ENCODE data around the gene LGALS9B.
"Not testable (repeated sequence)": the region's sequence is repeated elsewhere in the genome, so short reads cannot be mapped to it uniquely, and the experiment has no call there.

LGALS9B gene

DNA sequence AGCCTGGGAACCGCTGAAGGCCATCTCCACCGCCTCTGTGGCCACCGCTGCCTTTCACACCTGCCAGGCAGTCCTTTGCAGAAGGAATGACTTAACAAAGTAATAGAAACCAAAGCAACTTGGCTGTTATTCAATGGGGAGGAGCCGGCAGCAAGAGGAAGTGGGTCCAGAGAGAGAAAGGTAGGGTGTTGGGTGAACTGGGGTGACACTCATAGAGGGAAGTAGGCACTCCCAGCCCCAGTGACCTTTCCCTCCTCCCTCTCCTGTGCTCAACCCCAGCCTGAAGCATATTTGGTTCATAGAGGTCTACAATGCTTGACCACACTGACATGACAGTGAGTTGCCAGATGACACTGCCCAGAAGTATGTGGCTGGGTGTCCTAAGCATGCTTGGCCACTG lies at the start of gene LGALS9B:
TSS of gene LGALS9B (minus strand) at position 93 of the 400 bp plus-strand sequence. CDS start at position 24, 69 bp downstream.
- DNase-seq (ENCODE audit: low read depth), result not testable (repeated sequence)

DNA sequence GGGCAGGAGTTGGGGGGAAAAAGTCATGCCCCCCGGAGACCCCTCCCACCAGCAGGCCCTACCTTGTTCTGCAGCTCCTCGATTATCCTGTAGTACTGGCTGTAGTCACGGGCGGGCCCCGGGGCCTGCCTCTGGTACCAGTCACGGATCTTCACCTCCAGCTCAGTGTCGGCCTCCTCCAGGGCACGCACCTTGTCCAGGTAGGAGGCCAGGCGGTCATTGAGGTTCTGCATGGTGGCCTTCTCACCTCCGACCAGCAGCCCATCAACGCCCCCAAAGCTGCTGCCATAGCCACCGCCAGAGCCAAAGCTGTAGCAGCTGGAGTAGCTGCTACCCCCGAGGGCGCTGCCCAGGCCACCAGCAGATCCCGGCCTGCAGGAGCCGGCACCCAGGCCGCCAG lies 49.6 kb upstream of the LGALS9B start:
- not testable (repeated sequence) for DNase-seq (ENCODE audit: low read depth)

DNA sequence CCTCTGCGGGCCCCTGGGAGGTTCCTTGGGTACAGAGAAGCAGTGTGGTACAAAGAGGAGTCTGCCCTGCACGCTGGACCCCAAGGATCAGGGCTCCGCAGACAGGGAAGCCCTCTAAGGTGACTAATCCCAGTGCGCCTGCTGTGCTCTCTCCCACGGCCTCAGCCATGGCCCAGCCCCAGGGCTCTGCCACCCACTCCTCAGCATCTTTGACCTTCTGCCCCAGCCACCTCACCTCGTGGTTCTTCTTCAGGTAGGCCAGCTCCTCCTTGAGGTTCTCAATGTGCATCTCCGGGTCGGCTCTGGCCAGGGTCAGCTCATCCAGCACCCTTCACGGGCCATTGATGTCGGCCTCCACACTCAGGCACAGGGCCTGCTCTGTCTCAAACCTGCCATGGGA lies 47.8 kb upstream of the LGALS9B start:
- not testable (repeated sequence) for DNase-seq (ENCODE audit: low read depth)

DNA sequence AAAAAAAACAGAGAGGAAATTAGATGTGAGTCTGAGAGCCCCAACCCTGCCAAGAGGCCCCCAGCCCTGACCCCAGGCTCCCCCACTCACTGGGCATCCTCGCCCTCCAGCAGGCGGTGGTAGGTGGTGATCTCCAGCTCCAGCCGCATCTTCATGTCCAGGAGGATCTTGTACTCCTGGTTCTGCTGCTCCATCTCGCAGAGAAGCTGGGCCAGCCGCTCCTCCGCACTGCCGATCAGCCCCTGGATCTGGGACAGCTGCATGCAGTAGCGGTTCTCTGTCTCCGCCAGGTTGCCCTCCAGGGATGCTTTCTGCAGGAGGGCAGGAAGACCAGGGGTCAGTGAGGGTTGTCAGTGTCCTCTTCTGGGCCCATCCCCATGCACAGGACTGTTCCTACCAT lies 46.2 kb upstream of the LGALS9B start:
- DNase-seq (ENCODE audit: low read depth), result not testable (repeated sequence)

DNA sequence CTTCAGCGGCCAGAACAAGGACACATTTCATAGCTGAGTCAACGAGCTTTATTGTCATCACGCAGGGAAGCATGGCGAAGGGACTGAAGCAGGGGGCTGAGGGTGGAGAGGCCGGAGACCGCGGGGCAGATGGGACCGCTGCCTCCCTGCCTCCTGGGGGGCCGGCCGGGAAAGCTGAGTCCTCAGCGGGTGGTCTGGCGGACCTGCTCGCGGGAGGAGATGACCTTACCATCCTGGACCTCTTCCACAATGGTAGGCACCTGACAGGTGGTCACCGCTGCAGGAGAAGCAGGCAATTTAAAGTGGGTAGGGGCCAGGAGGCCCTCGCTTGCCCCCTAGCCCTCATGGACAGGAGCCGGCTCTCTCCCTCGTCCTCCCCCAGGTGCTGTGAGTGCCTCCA lies 45.0 kb upstream of the LGALS9B start:
- not testable (repeated sequence) for DNase-seq (ENCODE audit: low read depth)

DNA sequence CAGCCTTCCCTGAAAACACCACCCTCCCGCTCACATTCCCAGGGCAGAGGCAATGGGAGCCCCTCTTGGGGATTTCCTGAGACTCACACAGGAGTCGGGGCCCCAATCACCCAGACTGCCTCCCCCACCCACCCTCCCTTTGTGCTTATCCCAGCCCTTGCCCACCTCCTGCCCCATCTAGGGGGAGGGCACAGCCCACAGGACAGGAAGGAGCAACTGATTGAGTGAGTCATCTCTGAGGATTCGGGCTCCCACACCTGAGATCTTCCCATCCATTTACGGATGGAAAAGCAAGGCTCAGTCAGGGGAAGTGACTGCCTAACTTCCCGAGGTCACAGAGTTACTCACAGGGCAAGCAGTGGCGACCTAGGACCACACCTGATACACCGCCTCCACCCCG lies 44.4 kb upstream of the LGALS9B start:
- not testable (repeated sequence) for DNase-seq (ENCODE audit: low read depth)

DNA sequence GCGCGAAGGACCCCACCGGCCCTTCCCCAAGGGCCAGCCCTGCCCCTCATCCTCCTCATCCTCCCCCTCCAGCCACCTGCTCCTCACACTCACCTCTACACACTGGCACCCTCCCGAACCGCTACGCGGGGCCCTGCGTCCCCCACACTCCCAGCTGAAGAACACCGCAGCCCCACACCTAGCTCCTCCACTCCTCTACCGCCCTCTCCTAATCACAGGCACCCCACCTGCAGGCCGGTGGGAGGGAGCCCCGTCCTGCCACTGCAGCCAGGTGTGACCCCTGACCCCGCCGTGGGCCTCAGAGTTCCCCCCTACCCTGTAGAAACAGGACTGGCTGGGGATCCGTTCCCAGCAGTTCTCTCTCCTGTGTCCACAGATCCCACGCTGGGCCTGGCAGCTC lies 38.0 kb upstream of the LGALS9B start:
- not testable (repeated sequence) for DNase-seq (ENCODE audit: low read depth)

DNA sequence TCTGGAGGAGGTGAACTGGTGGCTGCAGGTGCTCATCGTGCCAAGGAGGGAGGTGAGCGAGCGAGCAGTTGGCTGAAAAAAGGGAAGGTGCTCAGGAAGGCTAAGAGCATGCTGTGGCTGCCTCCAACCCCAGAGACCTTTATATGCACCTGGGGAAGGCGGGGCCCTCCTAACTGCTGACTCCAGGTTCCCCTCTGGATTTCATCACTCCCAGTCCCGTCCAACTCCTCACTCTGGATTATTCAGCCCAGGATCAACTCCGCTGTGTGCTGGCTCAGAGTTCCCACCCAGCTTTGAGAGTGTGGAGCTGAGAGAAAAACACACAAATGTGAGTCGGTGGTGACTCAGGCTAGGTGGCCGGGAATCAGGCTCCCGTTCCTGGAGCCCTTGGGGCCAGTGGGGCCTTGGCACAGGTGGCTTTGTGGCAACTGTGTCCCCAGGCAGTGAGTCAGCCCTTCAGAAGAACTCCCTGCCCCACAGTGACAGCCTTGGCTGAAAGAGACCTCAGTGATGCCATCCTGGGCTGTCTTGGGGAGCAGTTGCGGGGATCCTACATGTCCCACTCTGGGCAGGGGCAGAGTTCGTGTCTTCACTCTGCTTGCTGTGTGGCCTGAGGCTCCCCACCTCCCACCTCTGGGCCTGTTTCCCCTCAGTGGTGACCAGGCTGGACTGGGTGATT lies 37.2 kb upstream of the LGALS9B start:
- DNase-seq (ENCODE audit: low read depth), result not testable (repeated sequence)

DNA sequence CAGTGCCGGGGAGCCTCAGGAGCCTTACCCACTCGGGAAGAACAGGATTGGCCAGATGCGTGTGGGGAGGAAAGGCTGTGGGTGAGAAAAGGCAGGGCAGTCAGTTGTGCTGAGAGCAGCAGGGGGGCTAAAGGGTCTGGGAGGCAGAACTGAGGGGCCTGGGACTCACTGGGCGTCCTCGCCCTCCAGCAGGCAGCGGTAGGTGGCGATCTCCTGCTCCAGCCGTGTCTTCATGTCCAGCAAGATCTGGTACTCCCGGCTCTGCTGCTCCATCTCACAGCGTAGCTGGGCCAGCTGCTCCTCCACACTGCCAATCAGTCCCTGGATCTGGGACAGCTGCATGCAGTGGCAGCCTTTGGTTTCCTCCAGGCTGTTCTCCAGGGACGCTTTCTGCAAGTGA lies 34.6 kb upstream of the LGALS9B start:
- not testable (repeated sequence) for DNase-seq (ENCODE audit: low read depth)

DNA sequence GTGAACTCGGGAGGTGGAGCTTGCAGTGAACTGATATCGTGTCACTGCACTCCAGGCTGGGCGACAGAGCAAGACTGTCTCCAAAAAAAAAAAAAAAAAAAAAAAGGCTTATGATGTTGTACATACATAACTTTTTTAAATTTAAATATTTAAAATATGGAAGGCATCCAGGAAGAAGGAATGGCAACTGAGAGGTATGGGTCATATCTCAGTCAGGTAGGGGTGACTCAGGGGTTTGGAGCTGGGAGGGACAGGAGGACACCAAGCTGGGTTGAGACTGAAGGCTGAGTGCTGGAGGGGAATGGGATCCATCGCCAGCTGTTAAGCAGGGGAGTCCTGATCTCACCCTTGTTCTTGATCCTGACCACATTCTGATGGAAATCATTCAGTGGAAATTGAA lies 33.0 kb upstream of the LGALS9B start:
- not testable (repeated sequence) for DNase-seq (ENCODE audit: low read depth)

DNA sequence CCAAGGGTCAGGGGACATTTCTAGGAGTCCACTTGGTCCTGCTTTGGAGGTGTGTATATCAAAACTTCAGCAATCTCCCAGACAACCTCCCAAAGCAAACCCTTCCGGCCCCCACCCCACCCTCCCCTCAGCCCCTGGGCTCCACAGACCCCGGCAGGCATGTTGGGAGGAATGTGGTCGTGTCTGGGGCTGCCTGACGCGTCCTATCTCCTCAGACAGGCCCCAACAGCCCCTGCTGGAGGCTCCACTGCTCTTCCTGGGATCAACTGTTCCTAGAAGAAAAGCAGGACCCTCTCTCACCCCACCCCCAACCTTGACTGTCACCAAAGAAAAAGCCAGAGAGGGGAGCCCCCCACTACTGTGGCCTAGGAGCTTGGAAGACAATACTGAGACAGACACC lies 28.1 kb upstream of the LGALS9B start:
- not testable (repeated sequence) for DNase-seq (ENCODE audit: low read depth)

DNA sequence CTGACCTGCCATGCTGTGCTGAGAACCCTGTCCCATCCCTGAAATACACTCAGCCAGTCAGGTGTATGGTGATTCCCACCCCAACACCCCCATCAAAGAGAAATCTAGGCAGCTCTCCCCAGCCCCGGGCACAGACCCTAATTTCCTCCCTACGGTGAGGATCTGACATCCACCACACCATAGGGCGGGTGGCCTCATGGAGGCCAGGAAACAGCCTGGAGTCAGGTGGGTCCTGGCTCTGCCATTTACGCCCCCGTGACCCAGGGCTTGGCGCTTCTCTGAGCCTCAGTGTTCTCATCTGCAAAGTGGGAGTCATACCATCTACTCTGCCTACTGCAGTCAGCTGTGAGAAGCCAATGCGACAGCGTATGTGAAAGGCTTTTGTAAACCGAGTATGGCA lies 27.4 kb upstream of the LGALS9B start:
- not testable (repeated sequence) for DNase-seq (ENCODE audit: low read depth)

DNA sequence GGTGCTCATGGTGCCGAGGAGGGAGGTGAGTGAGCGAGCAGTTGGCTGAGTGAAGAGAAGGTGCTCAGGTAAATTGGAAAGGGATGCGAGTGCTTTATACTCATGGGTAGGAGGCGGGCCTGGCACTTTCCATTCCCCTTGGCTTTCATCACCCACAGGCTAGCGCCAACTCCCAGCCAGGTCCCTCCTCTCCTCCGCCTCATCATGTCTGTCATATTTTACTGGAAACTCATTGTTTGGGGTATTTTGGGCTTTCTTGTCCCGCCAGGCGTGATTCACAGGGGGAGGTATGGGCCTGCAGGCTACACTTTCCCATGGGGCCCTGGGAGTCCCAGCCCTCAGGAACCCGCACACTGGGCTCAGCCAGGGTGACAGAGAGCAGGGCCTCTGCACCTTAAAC lies 26.8 kb upstream of the LGALS9B start:
- DNase-seq (ENCODE audit: low read depth), result not testable (repeated sequence)

DNA sequence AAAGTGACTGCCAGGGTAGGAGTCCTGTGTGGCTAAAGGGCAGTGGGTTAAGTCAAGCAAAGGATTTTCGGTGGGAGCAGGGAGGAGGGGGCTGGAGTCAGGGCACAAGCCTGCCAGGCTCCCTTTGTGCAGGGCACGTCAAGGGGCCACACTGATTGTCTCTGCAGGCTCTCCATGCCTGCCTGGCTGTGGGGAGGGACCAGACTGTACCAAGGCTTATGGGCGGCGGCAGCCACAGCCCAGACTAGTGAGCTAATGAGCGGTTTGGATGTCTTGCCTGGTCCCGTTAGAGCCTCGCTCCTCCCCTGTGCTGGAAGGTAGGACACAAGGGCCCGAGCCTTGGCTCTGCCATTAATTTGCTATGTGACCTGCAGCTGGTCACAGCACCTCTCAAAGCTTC lies 25.6 kb upstream of the LGALS9B start:
- DNase-seq (ENCODE audit: low read depth), result not testable (repeated sequence)

DNA sequence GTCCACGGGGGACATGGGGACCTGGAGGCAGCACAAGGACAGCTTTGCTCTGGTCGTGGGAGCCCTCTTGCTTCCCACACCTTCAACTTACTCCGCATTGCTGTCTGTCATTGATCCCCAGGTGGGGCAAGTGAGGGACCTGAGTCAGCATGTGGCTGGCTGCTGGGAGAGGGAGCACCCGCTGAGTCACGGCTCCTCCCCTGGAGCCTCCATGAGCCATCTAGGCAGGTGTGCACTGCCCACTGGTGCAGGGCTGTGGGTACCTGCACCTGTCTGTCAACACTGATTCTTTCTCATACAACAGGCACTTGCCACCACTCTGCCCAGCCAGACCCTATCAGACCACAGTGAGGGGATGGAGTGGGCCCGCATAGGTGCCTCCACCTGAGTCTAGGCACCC lies 24.8 kb upstream of the LGALS9B start:
- not testable (repeated sequence) for DNase-seq (ENCODE audit: low read depth)

DNA sequence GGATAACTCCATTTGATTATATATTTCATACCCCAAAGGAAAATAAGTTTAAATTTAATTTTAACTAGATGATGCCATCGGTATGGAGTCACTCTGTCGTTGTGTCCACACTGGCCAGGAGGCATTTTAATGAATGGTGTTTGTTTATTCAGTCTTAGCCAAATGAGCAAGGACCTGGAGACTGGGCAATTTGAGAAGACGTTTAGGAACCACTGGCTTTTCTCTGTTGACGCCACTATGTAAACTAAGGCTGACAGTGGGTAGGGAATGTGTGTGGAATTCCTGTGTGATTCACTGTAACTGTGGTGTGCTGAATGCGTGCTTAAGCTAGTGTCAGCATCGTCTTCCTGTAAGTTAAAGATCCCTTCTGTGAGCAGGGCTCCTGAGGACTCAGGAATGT lies 17.6 kb upstream of the LGALS9B start:
- DNase-seq (ENCODE audit: low read depth), result peak; percentile 59

DNA sequence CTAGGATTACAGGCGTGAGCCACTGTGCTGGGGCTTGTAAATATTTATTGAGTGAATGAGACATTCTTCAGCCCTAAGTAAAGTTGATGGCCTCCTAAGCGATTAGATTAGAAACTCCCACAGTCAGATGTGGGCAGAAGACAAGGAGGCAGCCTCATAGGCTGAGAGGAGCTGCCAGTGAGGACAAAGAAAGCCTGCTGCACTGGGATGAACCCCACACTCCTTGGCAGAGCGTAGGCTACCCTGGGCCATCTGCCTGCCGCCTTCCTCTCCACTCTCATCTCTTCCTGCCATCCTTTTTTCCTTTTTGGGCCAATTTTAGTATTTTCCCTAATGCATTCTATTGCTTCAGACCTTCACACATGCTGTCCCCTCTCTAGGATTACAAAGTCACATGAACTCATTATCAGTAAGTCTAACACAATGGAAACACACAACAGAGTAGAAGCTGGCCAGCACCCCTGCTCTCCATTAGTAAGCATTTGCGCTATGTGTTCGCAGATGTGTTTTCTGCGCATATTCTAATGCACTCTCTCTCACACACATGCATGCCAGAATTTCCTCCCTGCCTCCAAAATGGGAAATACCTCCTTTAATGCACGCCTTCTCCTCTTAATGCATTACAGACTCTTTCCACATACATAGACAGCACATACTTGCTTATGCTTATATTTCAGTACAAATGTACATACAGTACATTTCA lies 12.7 kb upstream of the LGALS9B start:
- DNase-seq (ENCODE audit: low read depth), result not testable (repeated sequence)

DNA sequence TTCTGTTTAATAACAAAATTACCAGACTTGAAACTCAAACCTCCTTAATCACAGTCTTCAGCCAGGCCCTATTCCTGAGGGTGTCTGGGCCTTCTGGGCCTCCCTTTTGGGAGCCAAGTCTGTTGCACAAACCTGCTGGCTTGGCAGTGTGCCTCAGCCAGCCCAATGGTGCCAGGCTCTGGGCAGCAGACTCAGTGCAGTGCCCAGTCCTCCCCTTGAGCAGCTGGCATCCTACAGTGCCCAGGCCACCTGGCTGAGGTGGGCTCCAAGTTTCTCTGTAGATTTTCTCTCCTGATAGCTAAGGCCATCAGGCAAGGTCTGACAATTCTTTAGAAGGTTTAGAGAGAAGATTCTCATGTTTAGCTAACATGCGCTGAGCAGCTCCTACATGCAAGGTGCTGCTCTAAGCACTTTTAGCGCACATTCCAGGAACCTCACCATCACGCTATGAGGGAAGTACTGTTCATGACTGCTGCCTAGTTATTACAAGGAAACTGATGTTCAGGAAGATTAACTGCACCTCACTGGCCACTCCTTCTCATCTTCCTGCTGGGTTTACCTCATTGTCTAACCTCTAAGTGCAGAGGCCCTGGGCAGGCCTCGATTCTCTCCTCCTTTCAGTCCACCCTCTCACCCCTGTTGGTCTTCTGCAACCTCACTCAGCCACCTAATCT lies 10.2 kb upstream of the LGALS9B start:
- DNase-seq (ENCODE audit: low read depth), result not testable (repeated sequence)

DNA sequence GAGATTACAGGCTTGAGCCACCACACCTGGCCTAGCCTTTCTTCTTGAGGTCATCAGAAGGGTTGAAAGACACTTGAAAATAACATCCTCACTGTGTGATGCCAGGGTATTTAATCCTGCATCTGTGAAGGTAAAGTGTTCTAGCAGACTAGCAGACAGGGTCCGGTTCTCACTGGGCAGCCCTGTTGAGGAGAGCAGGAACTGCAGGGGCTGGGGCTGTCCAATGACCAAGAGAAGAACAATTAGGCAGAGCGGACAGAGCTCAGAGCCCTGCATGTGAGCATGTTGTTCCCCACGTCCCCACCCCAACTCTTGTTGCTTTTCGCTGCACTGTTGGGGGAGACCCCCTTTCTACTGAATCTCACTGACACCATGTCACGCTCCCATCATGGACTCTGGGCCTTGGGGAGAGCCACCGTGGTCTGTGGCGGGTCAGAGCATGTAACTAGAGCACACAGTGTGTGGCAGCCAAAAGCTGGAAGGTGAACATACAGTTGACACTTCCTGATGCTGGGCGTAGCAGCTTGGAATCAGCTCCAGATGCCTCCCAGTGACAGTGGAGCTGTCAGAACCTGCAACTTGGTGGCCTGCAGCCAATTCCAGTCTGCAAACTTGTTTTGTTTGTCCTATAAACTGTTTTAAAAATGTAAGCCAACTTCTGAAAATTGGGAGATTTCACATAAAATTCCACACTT lies 7.9 kb upstream of the LGALS9B start:
- not testable (repeated sequence) for DNase-seq (ENCODE audit: low read depth)

DNA sequence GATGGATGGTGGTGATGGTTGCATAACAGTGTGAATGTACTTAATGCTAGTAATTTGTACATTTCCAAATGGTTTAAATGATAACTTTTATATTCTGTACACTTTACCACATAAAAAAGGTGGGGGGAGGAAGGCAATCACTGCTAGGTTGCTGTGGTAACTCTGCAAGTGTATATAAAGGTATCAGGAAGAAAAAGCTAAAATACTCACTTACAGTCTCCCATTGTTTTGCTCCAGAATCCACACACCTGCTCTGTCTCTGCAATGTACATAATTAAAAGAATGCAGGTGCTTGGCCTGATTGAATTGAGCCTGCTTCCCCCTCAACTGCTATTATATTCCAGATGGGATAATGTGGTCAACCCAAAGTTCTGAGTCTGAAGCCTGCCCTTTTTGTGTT lies 6.7 kb upstream of the LGALS9B start:
- not testable (repeated sequence) for DNase-seq (ENCODE audit: low read depth)

DNA sequence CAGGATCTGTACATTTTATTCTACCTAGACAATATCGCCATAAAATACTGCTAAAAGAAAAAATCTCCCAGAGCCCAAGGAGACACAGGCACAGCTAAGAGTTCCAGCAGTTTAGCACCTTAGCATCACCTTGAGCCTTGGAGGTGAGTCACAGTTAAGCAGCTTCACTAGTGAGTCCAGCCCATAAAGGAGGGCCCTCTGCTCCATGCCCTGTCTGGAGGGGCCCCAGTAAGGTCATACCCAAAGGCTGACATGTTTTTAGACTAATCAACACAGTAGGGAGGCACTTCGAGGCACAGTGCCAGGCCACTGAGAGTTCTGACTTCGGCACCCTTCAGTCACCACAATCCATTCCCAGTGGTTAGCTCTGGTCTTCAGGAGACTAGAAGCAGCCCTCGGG lies 2.6 kb upstream of the LGALS9B start:
- not testable (repeated sequence) for DNase-seq (ENCODE audit: low read depth)

DNA sequence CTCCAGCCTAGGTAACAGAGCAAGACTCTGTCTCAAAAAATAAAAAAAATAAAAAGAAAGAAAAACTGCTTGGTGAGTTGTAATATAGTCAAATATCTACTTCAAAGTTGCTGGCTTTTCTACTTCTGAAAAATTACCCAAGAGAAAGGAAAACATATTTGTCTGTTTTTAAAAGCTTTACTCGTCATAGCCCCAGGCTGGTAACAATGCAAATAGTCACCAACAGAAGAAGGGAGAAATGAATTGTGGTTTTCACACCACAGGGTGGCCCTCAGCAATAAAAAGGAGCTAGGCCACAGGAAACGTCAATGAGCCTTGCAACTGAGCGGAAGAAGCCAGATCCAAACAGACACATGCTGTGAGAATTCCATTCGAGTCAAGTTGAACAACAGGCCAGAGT lies 1.8 kb upstream of the LGALS9B start:
- DNase-seq (ENCODE audit: low read depth), result not testable (repeated sequence)

All from fibroblast of gingiva (primary cell).